HepG2 (cell line): ENCODE measurements around the gene CDK2AP2. TPM values are rescaled to one million over a fixed set of nuclear protein-coding genes. Genes with fewer than 3 reads are reported as not detected.
A peak's percentile ranks its signal among the peaks of the same experiment; 100 is the strongest.

Experiments used
- ADNP ChIP-seq: sonication (generic); formaldehyde crosslinking; IDR thresholded peaks from 2 replicates; pipeline ENCODE4 v1.4.0; 2020; ENCODE audit warnings: missing genetic modification reagents
- ARNT2 ChIP-seq: sonication (generic); formaldehyde crosslinking; IDR thresholded peaks from 2 replicates; pipeline ENCODE4 v1.8.0; 2022; ENCODE audit warnings: mild to moderate bottlenecking, low read depth, missing genetic modification reagents, moderate library complexity
- CAMTA2 ChIP-seq: sonication (generic); formaldehyde crosslinking; IDR thresholded peaks from 2 replicates; pipeline ENCODE4 v1.4.0; 2020; ENCODE audit warnings: mild to moderate bottlenecking, missing genetic modification reagents, borderline replicate concordance
- CBX5 ChIP-seq: sonication (generic); formaldehyde crosslinking; IDR thresholded peaks from 2 replicates; pipeline ENCODE4 v1.4.0; 2020; ENCODE audit warnings: missing genetic modification reagents, borderline replicate concordance
- CENPT ChIP-seq: sonication (generic); formaldehyde crosslinking; IDR thresholded peaks from 2 replicates; pipeline ENCODE4 v1.8.0; 2022; ENCODE audit warnings: low read depth, mild to moderate bottlenecking, moderate library complexity, missing genetic modification reagents
- FOXP4 ChIP-seq: sonication (generic); formaldehyde crosslinking; IDR thresholded peaks from 2 replicates; pipeline ENCODE4 v1.4.0; 2020; ENCODE audit warnings: missing genetic modification reagents
- IKZF4 ChIP-seq: sonication (generic); formaldehyde crosslinking; IDR thresholded peaks from 2 replicates; pipeline ENCODE4 v1.5.1; 2020; ENCODE audit warnings: borderline replicate concordance, mild to moderate bottlenecking, low read depth, missing genetic modification reagents; ENCODE audit errors: not compliant biosample characterization
- KDM6A ChIP-seq: IDR thresholded peaks from 2 replicates; pipeline ENCODE4 v1.6.1; 2016; ENCODE audit warnings: low read depth
- RXRB ChIP-seq: IDR thresholded peaks from 2 replicates; pipeline ENCODE4 v1.6.1; 2016; ENCODE audit warnings: borderline replicate concordance, missing genetic modification reagents, missing compliant biosample characterization
- SIN3B ChIP-seq: fragments of 150-350 bp; IDR thresholded peaks from 2 replicates; pipeline ENCODE4 v1.6.1; 2014; ENCODE audit warnings: low read length
- SNAPC2 ChIP-seq: sonication (generic); formaldehyde crosslinking; IDR thresholded peaks from 2 replicates; pipeline ENCODE4 v1.8.1; 2022; ENCODE audit warnings: mild to moderate bottlenecking, missing genetic modification reagents
- SOX13 ChIP-seq, 3 experiments: fragments of 450-650 bp in 1 of 3; sonication (generic) in 1 of 3; formaldehyde crosslinking in 1 of 3; IDR thresholded peaks in 2 of 3; conservative IDR thresholded peaks in 1 of 3; 2 replicates each; pipeline versions ENCODE4 v1.5.0 to v1.6.1; 2016 to 2020; ENCODE audit warnings: antibody characterized with exemption in 1 of 3, mild to moderate bottlenecking in 1 of 3, missing compliant biosample characterization in 1 of 3, missing genetic modification reagents in 1 of 3, moderate library complexity in 1 of 3
- TOPORS ChIP-seq: sonication (generic); formaldehyde crosslinking; IDR thresholded peaks from 2 replicates; pipeline ENCODE4 v1.8.0; 2023; ENCODE audit warnings: mild to moderate bottlenecking, missing genetic modification reagents
- ZBTB46 ChIP-seq: sonication (generic); formaldehyde crosslinking; IDR thresholded peaks from 2 replicates; pipeline ENCODE4 v1.4.0; 2020; ENCODE audit warnings: mild to moderate bottlenecking, missing genetic modification reagents, borderline replicate concordance
- ZEB1 ChIP-seq: IDR thresholded peaks from 2 replicates; pipeline ENCODE4 v1.6.1; 2012; ENCODE audit warnings: mild to moderate bottlenecking, low read depth, inconsistent platforms; ENCODE audit not compliant: insufficient replicate concordance
- ZFYVE20 ChIP-seq: sonication (generic); formaldehyde crosslinking; IDR thresholded peaks from 2 replicates; pipeline ENCODE4 v1.8.0; 2023; ENCODE audit warnings: low read depth, mild to moderate bottlenecking, moderate library complexity, missing genetic modification reagents, borderline replicate concordance
- ZNF224 ChIP-seq: sonication (generic); formaldehyde crosslinking; IDR thresholded peaks from 2 replicates; pipeline ENCODE4 v1.5.0; 2020; ENCODE audit warnings: mild to moderate bottlenecking, missing genetic modification reagents
- ZNF24 ChIP-seq: fragments of 450-650 bp; IDR thresholded peaks from 2 replicates; pipeline ENCODE4 v1.6.1; 2017; ENCODE audit warnings: antibody characterized with exemption, mild to moderate bottlenecking
- ZNF253 ChIP-seq: sonication (generic); formaldehyde crosslinking; IDR thresholded peaks from 2 replicates; pipeline ENCODE4 v1.8.0; 2022; ENCODE audit warnings: mild to moderate bottlenecking, missing genetic modification reagents, borderline replicate concordance
- ZNF329 ChIP-seq: sonication (generic); formaldehyde crosslinking; IDR thresholded peaks from 2 replicates; pipeline ENCODE4 v1.9.0; 2021; ENCODE audit warnings: low read depth, mild to moderate bottlenecking, missing genetic modification reagents
- ZNF441 ChIP-seq: sonication (generic); formaldehyde crosslinking; IDR thresholded peaks from 2 replicates; pipeline ENCODE4 v1.7.0; 2021; ENCODE audit warnings: missing genetic modification reagents, borderline replicate concordance
- ZNF496 ChIP-seq: sonication (generic); formaldehyde crosslinking; IDR thresholded peaks from 2 replicates; pipeline ENCODE4 v1.8.1; 2023; ENCODE audit warnings: mild to moderate bottlenecking, moderate library complexity, missing genetic modification reagents; ENCODE audit not compliant: insufficient replicate concordance
- ZNF780A ChIP-seq: sonication (generic); formaldehyde crosslinking; IDR thresholded peaks from 2 replicates; pipeline ENCODE4 v1.8.0; 2022; ENCODE audit warnings: mild to moderate bottlenecking, missing genetic modification reagents, moderate library complexity
- polyA plus RNA-seq, 8 experiments: library from polyadenylated mRNA; depleted of rRNA in 3 of 8; stranded (reverse) in 7 of 8; unstranded in 1 of 8; fragments of >200 nt; fragmentation: Illumina TruSeq in 4 of 8; extraction: Trizol in 4 of 8; gene quantifications; 2 replicates each; pipeline versions ENCODE4 v1.2.1 to v1.2.3, GENCODE V29; 2011 to 2016; ENCODE audit warnings: low read depth in 4 of 8, missing spikeins in 1 of 8, mixed read lengths in 1 of 8; ENCODE audit not compliant: insufficient read depth in 1 of 8
- total RNA-seq, 5 experiments: library from RNA; depleted of rRNA; stranded (reverse); fragments of >200 nt; fragmentation: Illumina TruSeq; extraction: Trizol; gene quantifications; 2 replicates each; pipeline ENCODE4 v1.2.3, GENCODE V29; 2016; ENCODE audit warnings: low read depth in 1 of 5
- TF ChIP-seq, protein P1 (sequence below): IDR thresholded peaks from 2 replicates; pipeline ENCODE4 v1.6.1; 2018; ENCODE audit warnings: missing genetic modification reagents

CDK2AP2 gene
- total and polyA plus RNA-seq, 2 of the 13 experiments (the other 11 are each of a cell fraction or from before 2014, with no cell fraction given) = 15.0 to 23.2 TPM

- peak; percentile 73; the same call in 1 of the 2 replicates for TF ChIP-seq ZNF329 (CRISPR knock-in tag)
- TF ChIP-seq ZEB1 = no peak
- no peak for TF ChIP-seq ADNP (CRISPR knock-in tag)
- peak; percentile 93 for TF ChIP-seq ZNF441 (CRISPR knock-in tag)
- peak; percentile 99 for TF ChIP-seq TOPORS (CRISPR knock-in tag)
- TF ChIP-seq ARNT2 (CRISPR knock-in tag) = peak; percentile 94
- TF ChIP-seq CAMTA2 (CRISPR knock-in tag) = peak; percentile 75; the same call in 1 of the 2 replicates
- TF ChIP-seq ZNF780A (CRISPR knock-in tag) = no peak
- TF ChIP-seq ZNF496 (CRISPR knock-in tag) = no peak
- TF ChIP-seq SOX13 (IDR thresholded peaks at IDR 0.05) = no peak
- peak in 1 of 2 experiments; percentile 30; a peak in 1 of 4 replicates for TF ChIP-seq SOX13 (CRISPR knock-in tag; conservative IDR thresholded peaks at IDR 0.05 in 1 of 2, IDR thresholded peaks at IDR 0.05 in 1 of 2)
- TF ChIP-seq SNAPC2 = peak; percentile 98
- TF ChIP-seq ZBTB46 (CRISPR knock-in tag) = no peak
- peak; percentile 78; the same call in 1 of the 2 replicates for TF ChIP-seq CBX5 (CRISPR knock-in tag)
- no peak for TF ChIP-seq ZFYVE20 (CRISPR knock-in tag)
- peak; percentile 95 for TF ChIP-seq CENPT (CRISPR knock-in tag)
- TF ChIP-seq SIN3B = peak; percentile 78
- peak; percentile 98 for TF ChIP-seq ZNF253
- TF ChIP-seq FOXP4 (CRISPR knock-in tag) = peak; percentile 72
- peak; percentile 63; the same call in 1 of the 2 replicates for TF ChIP-seq RXRB (CRISPR knock-in tag)
- peak; percentile 99 for TF ChIP-seq IKZF4 (CRISPR knock-in tag)
- TF ChIP-seq, protein P1, sequence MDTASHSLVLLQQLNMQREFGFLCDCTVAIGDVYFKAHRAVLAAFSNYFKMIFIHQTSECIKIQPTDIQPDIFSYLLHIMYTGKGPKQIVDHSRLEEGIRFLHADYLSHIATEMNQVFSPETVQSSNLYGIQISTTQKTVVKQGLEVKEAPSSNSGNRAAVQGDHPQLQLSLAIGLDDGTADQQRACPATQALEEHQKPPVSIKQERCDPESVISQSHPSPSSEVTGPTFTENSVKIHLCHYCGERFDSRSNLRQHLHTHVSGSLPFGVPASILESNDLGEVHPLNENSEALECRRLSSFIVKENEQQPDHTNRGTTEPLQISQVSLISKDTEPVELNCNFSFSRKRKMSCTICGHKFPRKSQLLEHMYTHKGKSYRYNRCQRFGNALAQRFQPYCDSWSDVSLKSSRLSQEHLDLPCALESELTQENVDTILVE (CRISPR knock-in tag) = peak; percentile 58; the same call in 1 of the 2 replicates
- TF ChIP-seq ZNF224 (CRISPR knock-in tag) = peak; percentile 87
- 0 out of 2 replicates have a peak, but pooled peaks have one; percentile 10 for TF ChIP-seq ZNF24
- no peak for TF ChIP-seq KDM6A
Measured at GRCh38 chr11:67482827-67483798, 24.8 kb downstream of the CDK2AP2 start, which contains the start of gene AIP (continued).
